A549 (cell line): ENCODE data around the gene SSC5D. TPM values are rescaled to one million over a fixed set of nuclear protein-coding genes. Genes with fewer than 3 reads are reported as not detected.

Experiments
- ATAC-seq, 2 experiments: fragments of 200-7000 bp in 1 of 2; fragments of >200 bp in 1 of 2; cut with Nextera tagmentation in 1 of 2; cut with Tn5 transposase in 1 of 2; 3 replicates each; pipeline versions ENCODE4 v1.8.0 to v1.9.1; 2018 to 2020; ENCODE audit warnings: mild to moderate bottlenecking in 1 of 2, moderate library complexity in 1 of 2
- CTCF ChIA-PET: fragments of 300-600 bp; sonication (Branson Sonifier 250); formaldehyde crosslinking; extraction: SDS; loops from one replicate; lab custom pipeline; 2021; ENCODE audit warnings: antibody characterized with exemption, inconsistent platforms; lab: Yijun Ruan, JAX
- POLR2A ChIA-PET: fragments of 350-600 bp; formaldehyde crosslinking; extraction: SDS; loops from one replicate; lab custom pipeline; 2021; ENCODE audit warnings: antibody characterized with exemption, inconsistent platforms; lab: Yijun Ruan, JAX
- DNase-seq, 2 experiments: peaks; one replicate each; pipeline versions ENCODE4 v3.0.0 to v3.0.0-alpha.2; 2011 to 2016; ENCODE audit warnings: low read depth in 1 of 2, low spot score in 1 of 2
- FAIRE-seq: peaks from 2 replicates; lab custom pipeline; 2011; peaks lifted over from hg19 to GRCh38; lab: Jason Lieb, UNC
- H3K27ac ChIP-seq, 2 experiments: fragments of >200 bp; sonication (Bioruptor Twin); formaldehyde crosslinking; 3 replicates each; pipeline ENCODE4 v1.5.1; 2016 to 2017
- H3K4me1 ChIP-seq: fragments of >200 bp; sonication (Bioruptor Twin); formaldehyde crosslinking; 3 replicates; pipeline ENCODE4 v1.6.1; 2016
- H3K4me2 ChIP-seq: fragments of >200 bp; sonication (Bioruptor Twin); formaldehyde crosslinking; 3 replicates; pipeline ENCODE4 v1.6.1; 2016
- H3K4me3 ChIP-seq: fragments of >200 bp; sonication (Bioruptor Twin); formaldehyde crosslinking; 3 replicates; pipeline ENCODE4 v1.5.1; 2016
- H3K9me3 ChIP-seq: fragments of >200 bp; sonication (Bioruptor Twin); formaldehyde crosslinking; 3 replicates; pipeline ENCODE4 v1.6.1; 2016
- BCL3 ChIP-seq: fragments of >200 bp; sonication (Bioruptor Twin); formaldehyde crosslinking; IDR thresholded peaks from 3 replicates; pipeline ENCODE4 v1.6.1; 2016
- BHLHE40 ChIP-seq: IDR thresholded peaks from 2 replicates; pipeline ENCODE4 v1.6.1; 2012; ENCODE audit warnings: low read depth, low read length, inconsistent platforms
- CEBPB ChIP-seq, 2 experiments: fragments of >200 bp in 1 of 2; sonication (Bioruptor Twin) in 1 of 2; formaldehyde crosslinking in 1 of 2; IDR thresholded peaks; 2 replicates each; pipeline ENCODE4 v1.6.1; 2012 to 2016
- CHD2 ChIP-seq: fragments of 150-350 bp; IDR thresholded peaks from 2 replicates; pipeline ENCODE4 v1.6.1; 2014; ENCODE audit warnings: low read length; ENCODE audit not compliant: partially characterized antibody
- CHD4 ChIP-seq: fragments of 200-600 bp; sonication (generic); IDR thresholded peaks from 2 replicates; pipeline ENCODE4 v1.6.1; 2016; ENCODE audit warnings: antibody characterized with exemption, mild to moderate bottlenecking, borderline replicate concordance
- CTCF ChIP-seq: fragments of >200 bp; sonication (Bioruptor Twin); formaldehyde crosslinking; IDR thresholded peaks from 3 replicates; pipeline ENCODE4 v1.5.1; 2016
- EHF ChIP-seq: fragments of 250-450 bp; sonication (Bioruptor Pico); IDR thresholded peaks from 2 replicates; pipeline ENCODE4 v1.5.0; 2020; ENCODE audit warnings: mild to moderate bottlenecking
- ELK1 ChIP-seq: fragments of 150-350 bp; IDR thresholded peaks from 2 replicates; pipeline ENCODE4 v1.6.1; 2014; ENCODE audit warnings: low read depth, mild to moderate bottlenecking, low read length
- FOSL2 ChIP-seq, 2 experiments: fragments of 450-650 bp in 1 of 2; fragments of >200 bp in 1 of 2; sonication (Bioruptor Twin) in 1 of 2; formaldehyde crosslinking; IDR thresholded peaks; 2 replicates each; pipeline versions ENCODE4 v1.5.0 to v1.6.1; 2016 to 2020; ENCODE audit warnings: mild to moderate bottlenecking in 1 of 2, moderate library complexity in 1 of 2
- FOXS1 ChIP-seq: fragments of 250-450 bp; sonication (Bioruptor Pico); IDR thresholded peaks from 2 replicates; pipeline ENCODE4 v1.5.0; 2020; ENCODE audit warnings: mild to moderate bottlenecking, moderate library complexity
- HEYL ChIP-seq: fragments of 250-450 bp; sonication (Bioruptor Pico); IDR thresholded peaks from 2 replicates; pipeline ENCODE4 v1.8.0; 2021; ENCODE audit warnings: mild to moderate bottlenecking, moderate library complexity
- HOXB13 ChIP-seq: fragments of 250-450 bp; sonication (Bioruptor Pico); IDR thresholded peaks from 2 replicates; pipeline ENCODE4 v1.5.0; 2020; ENCODE audit warnings: low read depth, mild to moderate bottlenecking, moderate library complexity
- MAFK ChIP-seq: fragments of 450-650 bp; IDR thresholded peaks from 2 replicates; pipeline ENCODE4 v1.6.1; 2014; ENCODE audit not compliant: partially characterized antibody
- MAX ChIP-seq: IDR thresholded peaks from 2 replicates; pipeline ENCODE4 v1.6.1; 2012
- NR3C1 ChIP-seq: fragments of >200 bp; sonication (Bioruptor Twin); formaldehyde crosslinking; IDR thresholded peaks from 3 replicates; pipeline ENCODE4 v1.6.1; 2017
- PHF8 ChIP-seq: fragments of 200-600 bp; sonication (generic); IDR thresholded peaks from 2 replicates; pipeline ENCODE4 v1.6.1; 2016; ENCODE audit warnings: low read depth, mild to moderate bottlenecking, antibody characterized with exemption, moderate library complexity, borderline replicate concordance
- POLR2A ChIP-seq: IDR thresholded peaks from 2 replicates; pipeline ENCODE4 v1.6.1; 2012; ENCODE audit warnings: mild to moderate bottlenecking, low read length
- SMC3 ChIP-seq: fragments of >200 bp; sonication (Bioruptor Twin); formaldehyde crosslinking; IDR thresholded peaks from 3 replicates; pipeline ENCODE4 v1.6.1; 2018; ENCODE audit warnings: inconsistent platforms
- TFCP2L1 ChIP-seq: fragments of 250-450 bp; sonication (Bioruptor Pico); IDR thresholded peaks from 2 replicates; pipeline ENCODE4 v1.5.0; 2021; ENCODE audit warnings: mild to moderate bottlenecking
- TP53 ChIP-seq: fragments of 250-450 bp; sonication (Bioruptor Pico); IDR thresholded peaks from 2 replicates; pipeline ENCODE4 v1.5.0; 2021; ENCODE audit warnings: mild to moderate bottlenecking, moderate library complexity
- ZC3H11A ChIP-seq: fragments of 450-650 bp; IDR thresholded peaks from 2 replicates; pipeline ENCODE4 v1.6.1; 2014; ENCODE audit warnings: antibody characterized with exemption, mild to moderate bottlenecking
- ZFP36 ChIP-seq: fragments of 450-650 bp; IDR thresholded peaks from 2 replicates; pipeline ENCODE4 v1.6.1; 2014; ENCODE audit warnings: borderline replicate concordance; ENCODE audit not compliant: partially characterized antibody
- ZSCAN20 ChIP-seq: fragments of 250-450 bp; sonication (Bioruptor Pico); IDR thresholded peaks from 2 replicates; pipeline ENCODE4 v1.8.0; 2022; ENCODE audit warnings: mild to moderate bottlenecking, moderate library complexity
- WGBS: methylation state at CpG from one replicate; pipeline ENCODE4 v1.1.6; 2017; ENCODE audit errors: missing lambda C conversion rate; 5-methylcytosine and 5-hydroxymethylcytosine counted together
- polyA plus RNA-seq, 4 experiments: library from polyadenylated mRNA; depleted of rRNA in 3 of 4; stranded (reverse); fragments of >200 nt; fragmentation: RNase III in 1 of 4; extraction: RNeasy Plus Mini Kit Qiagen cat#74134 plus additional on column Dnase treatment in 1 of 4; gene quantifications; 2 replicates in 3 of 4; 3 replicates in 1 of 4; pipeline ENCODE4 v1.2.3, GENCODE V29; 2011 to 2017
- TF ChIP-seq, protein P1 (sequence below): IDR thresholded peaks from 2 replicates; pipeline ENCODE4 v1.6.1; 2012; ENCODE audit warnings: low read depth, borderline replicate concordance
- TF ChIP-seq, protein P2 (sequence below): fragments of 250-450 bp; sonication (Bioruptor Pico); IDR thresholded peaks from 2 replicates; pipeline ENCODE4 v1.5.0; 2021; ENCODE audit warnings: mild to moderate bottlenecking, moderate library complexity, borderline replicate concordance
- TF ChIP-seq, protein P3 (sequence below): fragments of 450-650 bp; IDR thresholded peaks from 2 replicates; pipeline ENCODE4 v1.6.1; 2014; ENCODE audit warnings: antibody characterized with exemption

The SSC5D gene
- polyA plus RNA-seq, 2 of the 4 experiments (the other 2 are of a cell fraction) = 0.22 to 1.5 TPM

DNA sequence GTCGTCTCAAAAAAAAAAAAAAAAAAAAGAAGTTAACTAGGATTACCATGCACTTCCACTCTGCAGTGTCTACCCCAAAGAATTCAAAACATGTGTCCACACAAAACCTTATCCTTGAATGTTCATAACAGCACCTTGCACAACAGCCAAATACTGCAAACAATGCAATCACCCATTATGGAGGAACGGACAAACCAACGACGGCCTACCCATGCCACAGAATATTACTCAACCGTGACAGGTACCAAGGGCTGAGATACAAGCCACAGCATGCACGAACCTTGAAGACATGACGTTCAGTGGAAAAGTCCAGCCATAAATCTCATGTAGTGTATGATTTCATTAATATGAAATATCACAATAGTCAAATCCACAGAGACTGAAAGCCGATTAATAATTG lies 42.2 kb upstream of the SSC5D start:
- no peak for FAIRE-seq
- no peak for ATAC-seq
- Histone ChIP-seq H3K9me3 (no peaks in the 10 kb centered on the region), H3K4me1 (peaks cover 24% of the 10 kb centered on the region), H3K4me3 (no peak overlapping the region), H3K27ac (no peak overlapping the region), H3K4me2 (no peak overlapping the region)
- TF ChIP-seq ELK1 (no peak), ZC3H11A (no peak), CEBPB (IDR thresholded peaks at IDR 0.05) (no peak), CHD2 (no peak), HEYL (no peak), ZSCAN20 (no peak), ZFP36 (no peak), CTCF (no peak), CHD4 (no peak), NR3C1 (no peak), FOXS1 (CRISPR knock-in tag) (no peak), BCL3 (no peak), PHF8 (no peak), FOSL2 (IDR thresholded peaks at IDR 0.05) (no peak), FOSL2 (CRISPR knock-in tag; IDR thresholded peaks at IDR 0.05) (no peak), TP53 (CRISPR knock-in tag) (no peak)
- TF ChIP-seq, protein P1, sequence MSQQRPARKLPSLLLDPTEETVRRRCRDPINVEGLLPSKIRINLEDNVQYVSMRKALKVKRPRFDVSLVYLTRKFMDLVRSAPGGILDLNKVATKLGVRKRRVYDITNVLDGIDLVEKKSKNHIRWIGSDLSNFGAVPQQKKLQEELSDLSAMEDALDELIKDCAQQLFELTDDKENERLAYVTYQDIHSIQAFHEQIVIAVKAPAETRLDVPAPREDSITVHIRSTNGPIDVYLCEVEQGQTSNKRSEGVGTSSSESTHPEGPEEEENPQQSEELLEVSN = no peak
- TF ChIP-seq, protein P2, sequence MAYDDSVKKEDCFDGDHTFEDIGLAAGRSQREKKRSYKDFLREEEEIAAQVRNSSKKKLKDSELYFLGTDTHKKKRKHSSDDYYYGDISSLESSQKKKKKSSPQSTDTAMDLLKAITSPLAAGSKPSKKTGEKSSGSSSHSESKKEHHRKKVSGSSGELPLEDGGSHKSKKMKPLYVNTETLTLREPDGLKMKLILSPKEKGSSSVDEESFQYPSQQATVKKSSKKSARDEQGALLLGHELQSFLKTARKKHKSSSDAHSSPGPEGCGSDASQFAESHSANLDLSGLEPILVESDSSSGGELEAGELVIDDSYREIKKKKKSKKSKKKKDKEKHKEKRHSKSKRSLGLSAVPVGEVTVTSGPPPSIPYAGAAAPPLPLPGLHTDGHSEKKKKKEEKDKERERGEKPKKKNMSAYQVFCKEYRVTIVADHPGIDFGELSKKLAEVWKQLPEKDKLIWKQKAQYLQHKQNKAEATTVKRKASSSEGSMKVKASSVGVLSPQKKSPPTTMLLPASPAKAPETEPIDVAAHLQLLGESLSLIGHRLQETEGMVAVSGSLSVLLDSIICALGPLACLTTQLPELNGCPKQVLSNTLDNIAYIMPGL (CRISPR knock-in tag) = no peak
- CTCF ChIA-PET = interaction anchor here (0.7 to 4.7 kb wide), 7 partner anchors 9 to 299 kb away, joined by 3 to 31 read pairs (median 3); no protein-coding TSS in a partner anchor
- POLR2A ChIA-PET = no interaction called here
- DNase-seq = no peak
- WGBS = 45% methylated on average over 8 of the region's 8 CpGs

DNA sequence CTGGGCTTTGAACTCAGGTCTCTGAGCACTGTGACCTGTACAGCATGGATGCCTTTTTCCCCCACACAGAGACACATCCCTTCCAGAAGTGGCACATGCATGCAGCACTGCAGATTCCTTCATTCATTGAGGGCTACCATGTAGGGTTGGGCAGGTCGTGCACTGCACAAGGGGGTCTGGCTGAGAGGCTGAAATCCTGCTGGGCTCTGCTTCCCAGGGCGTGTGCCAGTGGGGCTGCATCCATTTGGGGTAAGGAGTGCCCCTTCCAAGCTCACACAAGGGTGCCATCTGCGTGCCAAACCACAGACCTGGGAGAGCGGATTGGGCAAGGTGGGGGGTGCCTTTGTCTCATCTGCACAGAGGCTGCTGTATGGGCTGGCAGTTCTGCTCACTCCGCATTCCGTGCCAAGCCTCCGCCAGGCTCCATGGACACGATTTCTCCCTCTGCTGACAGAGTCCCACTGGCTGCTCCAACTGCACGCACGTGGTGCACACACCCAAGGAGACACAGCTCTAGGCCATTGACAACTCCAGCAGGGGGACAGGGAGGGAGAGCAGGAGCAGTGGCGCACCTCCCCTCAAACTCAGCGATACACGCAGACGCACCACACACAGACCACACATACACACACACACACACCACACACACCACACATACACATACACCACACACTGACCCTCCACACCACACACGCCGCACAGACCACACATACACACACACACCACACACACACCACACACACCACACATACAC lies 40.6 kb upstream of the SSC5D start:
- DNase-seq = peak; percentile 88 to 90
- WGBS = 8% methylated on average over 16 of the region's 16 CpGs
- no peak for FAIRE-seq
- H3K27ac ChIP-seq = no peak overlapping the region
- ATAC-seq = peak; percentile 77 to 81
- POLR2A ChIA-PET = interaction anchor here (0.5 to 1.9 kb wide), 3 partner anchors 29 to 75 kb away, joined by 3 to 9 read pairs (median 5); partner anchors contain the start of genes UBE2S and ZNF628
- H3K9me3 ChIP-seq = no peaks in the 10 kb centered on the region
- peaks cover 27% of the 10 kb centered on the region for H3K4me1 ChIP-seq
- H3K4me3 ChIP-seq = no peak overlapping the region
- peak overlapping the region; percentile 46 for H3K4me2 ChIP-seq
- CTCF ChIA-PET = interaction anchor here (1.9 to 4.7 kb wide), 3 partner anchors 20 to 287 kb away, joined by 7 to 31 read pairs (median 12); no protein-coding TSS in a partner anchor
- TF ChIP-seq EHF (CRISPR knock-in tag) (no peak), ZFP36 (no peak), MAX (peak; percentile 89), SMC3 (no peak), MAFK (peak; percentile 52), BHLHE40 (no peak), FOXS1 (CRISPR knock-in tag) (no peak), HOXB13 (CRISPR knock-in tag) (no peak), HEYL (no peak), TP53 (CRISPR knock-in tag) (no peak), TFCP2L1 (CRISPR knock-in tag) (no peak), POLR2A (no peak)
- TF ChIP-seq, protein P3, sequence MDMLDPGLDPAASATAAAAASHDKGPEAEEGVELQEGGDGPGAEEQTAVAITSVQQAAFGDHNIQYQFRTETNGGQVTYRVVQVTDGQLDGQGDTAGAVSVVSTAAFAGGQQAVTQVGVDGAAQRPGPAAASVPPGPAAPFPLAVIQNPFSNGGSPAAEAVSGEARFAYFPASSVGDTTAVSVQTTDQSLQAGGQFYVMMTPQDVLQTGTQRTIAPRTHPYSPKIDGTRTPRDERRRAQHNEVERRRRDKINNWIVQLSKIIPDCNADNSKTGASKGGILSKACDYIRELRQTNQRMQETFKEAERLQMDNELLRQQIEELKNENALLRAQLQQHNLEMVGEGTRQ = peak; percentile 60
- TF ChIP-seq, protein P2 (CRISPR knock-in tag) = no peak
